CD4-positive, alpha-beta T cell treated with Interleukin-15 for 1 hour (primary cell): Measurements from ENCODE around the gene TSEN54.
A peak's percentile ranks its signal among the peaks of the same experiment; 100 is the strongest.

Experiments used
- DNase-seq: peaks from one replicate; pipeline ENCODE4 v3.0.0-alpha.2; 2020

TSEN54 gene

DNA sequence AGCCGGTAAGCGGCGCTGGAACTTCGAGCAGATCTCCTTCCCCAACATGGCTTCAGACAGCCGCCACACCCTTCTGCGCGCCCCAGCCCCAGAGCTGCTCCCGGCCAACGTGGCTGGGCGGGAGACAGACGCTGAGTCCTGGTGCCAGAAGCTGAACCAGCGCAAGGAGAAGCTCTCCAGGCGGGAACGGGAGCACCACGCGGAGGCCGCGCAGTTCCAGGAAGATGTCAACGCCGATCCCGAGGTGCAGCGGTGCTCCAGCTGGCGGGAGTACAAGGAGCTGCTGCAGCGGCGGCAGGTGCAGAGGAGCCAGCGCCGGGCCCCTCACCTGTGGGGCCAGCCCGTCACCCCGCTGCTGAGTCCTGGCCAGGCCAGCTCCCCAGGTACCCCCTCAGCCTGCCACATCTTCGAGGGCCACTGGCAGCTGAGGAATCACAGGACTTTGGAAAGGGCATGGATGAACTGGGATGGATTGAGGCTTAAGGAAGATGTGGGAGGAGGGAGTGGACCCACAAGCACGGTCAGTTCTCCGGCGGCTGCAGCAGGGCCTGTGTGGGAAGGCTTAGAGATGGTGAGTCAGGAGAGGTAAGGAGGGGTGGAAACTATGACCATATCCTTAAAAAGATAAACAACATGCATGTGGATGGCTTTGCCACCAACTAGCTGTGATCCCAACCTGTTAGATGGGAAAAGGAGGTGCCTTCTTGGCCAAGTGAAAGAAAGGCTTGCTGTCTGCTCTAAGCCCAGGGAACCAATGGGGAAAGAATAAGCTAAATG, 5.8 kb downstream of the TSEN54 start:
- no peak for DNase-seq

DNA sequence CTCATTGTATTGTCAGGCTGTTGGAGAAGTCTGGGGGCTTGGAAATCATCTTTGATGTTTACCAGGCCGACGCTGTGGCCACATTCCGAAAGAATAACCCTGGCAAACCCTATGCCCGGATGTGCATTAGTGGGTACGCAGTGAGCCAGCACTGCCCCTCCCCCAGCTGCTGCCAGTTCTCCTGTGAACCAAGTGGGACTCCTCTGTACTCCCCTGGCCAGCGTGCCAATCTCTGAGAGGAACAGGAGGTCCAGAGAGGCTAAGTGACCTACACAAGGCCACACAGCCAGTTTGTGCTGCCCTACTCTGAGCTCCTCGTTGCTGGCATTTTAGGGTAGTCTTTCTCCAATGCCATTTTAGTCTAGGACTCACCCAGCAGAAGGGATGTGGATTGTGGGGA, 7.3 kb downstream of the TSEN54 start:
- no peak for DNase-seq

DNA sequence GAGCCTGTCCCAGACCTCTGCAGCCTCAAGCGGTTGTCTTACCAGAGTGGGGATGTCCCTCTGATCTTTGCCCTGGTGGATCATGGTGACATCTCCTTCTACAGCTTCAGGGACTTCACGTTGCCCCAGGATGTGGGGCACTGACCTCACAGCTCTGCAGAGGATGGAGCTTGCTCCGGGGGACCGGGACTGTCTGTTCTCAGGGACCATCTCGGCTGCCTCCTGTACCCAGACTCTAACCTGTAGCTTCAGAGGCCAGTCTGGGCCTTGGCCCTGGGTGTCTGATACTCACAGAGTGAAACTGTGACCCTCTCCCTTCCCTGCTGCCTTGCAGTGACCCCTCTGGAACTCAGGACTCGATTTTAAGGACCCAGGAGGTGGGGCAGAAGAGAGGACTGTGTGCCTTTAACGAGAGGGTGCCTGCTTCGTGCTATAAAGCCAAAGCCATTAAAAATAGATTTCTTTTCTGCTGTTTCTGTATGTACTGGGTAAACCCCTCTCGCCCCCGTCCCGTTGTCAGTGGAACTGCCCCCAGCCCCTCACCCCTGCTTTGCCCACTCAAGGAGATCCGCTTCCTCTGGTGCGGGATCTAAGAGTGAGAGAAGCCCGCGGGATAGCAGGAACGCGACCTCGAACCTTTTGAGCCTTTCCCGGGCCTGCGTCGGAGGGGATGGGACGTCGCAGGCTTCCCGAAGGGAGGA, 8.1 kb downstream of the TSEN54 start:
- DNase-seq: no peak

DNA sequence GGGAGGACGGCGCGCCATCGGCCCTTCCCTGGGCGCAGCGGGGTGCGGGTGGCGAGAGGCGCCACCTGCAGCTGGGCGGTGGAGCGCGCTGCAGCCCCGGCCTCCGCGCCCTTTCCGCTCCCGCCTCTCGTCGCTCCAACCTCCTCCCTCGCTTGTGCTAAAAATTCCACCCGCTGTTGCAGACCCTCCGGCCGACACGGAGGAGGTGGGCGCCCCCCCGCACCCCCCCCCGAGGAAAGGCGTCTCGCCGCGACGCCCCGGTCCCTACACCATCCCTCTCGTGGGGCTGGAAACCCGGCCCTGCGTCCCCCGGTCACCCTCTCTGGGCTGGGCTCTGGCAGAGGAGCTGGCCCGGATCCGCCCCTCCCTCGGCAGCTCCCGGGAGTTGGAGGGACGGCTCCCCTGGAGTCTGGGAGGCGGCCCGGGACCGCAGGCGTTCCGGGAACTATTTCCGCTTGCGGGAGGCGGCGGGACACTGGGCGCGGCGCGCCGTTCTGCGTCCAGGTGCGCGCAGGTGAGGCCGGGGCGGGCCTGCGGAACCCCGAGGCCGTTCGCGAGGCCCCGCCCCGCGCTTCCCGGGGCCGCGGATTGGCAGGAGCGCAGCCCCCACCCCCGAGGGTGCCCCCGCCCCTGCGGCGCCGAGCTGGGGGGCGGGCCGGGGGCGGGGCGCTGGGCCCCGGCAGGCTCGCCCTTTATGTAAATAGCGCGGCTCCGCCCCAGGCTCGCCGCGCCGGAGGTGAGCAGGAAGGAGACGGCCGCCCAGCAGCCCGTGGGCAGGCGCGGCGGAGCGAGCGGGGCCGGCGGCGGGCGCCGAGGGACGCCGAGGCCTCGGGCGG, 8.9 kb downstream of the TSEN54 start, which contains the start of gene LLGL2:
Gene LLGL2, plus strand, starts transcription at position 728 of the 836 bp plus-strand sequence. CDS start 17,730 bp downstream, outside the sequence.
- peak; percentile 89 for DNase-seq

DNA sequence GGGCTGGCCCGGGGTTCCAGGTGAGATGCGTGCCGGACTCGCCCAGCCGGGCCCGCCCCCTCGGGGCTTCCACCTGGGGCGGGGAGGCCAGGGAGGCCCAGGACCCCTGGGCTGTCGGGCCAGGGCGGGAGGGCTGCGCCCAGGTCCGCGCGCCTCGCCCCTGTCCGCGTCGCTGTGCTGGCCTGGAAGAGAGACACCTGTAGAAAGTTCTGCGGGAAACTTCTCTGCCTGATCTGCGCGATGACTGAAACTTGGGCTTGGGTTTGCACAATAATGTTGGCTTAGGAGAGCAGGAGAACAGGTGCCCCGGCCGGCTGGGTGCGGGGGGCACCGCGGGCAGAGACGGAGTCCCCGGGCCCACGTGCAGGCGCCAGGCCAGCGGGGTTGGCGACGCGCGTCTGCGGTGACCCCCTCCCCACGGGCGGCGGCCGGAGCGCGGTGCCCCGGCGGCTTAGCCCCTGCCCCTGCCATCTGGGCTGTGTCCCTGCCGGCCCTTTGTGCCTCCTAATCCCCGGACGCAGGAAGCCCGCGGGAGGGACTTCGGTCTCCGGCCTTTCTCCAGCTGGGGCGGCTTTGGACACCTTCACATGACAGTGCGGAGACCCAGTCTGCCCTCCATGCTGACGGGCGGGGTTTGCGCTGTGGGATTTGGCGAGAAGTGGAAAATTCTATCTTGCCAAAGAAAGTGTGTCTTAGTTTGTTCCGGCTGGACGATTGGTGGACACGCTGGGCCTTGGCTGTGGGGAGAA, 9.7 kb downstream of the TSEN54 start:
- no peak for DNase-seq

DNA sequence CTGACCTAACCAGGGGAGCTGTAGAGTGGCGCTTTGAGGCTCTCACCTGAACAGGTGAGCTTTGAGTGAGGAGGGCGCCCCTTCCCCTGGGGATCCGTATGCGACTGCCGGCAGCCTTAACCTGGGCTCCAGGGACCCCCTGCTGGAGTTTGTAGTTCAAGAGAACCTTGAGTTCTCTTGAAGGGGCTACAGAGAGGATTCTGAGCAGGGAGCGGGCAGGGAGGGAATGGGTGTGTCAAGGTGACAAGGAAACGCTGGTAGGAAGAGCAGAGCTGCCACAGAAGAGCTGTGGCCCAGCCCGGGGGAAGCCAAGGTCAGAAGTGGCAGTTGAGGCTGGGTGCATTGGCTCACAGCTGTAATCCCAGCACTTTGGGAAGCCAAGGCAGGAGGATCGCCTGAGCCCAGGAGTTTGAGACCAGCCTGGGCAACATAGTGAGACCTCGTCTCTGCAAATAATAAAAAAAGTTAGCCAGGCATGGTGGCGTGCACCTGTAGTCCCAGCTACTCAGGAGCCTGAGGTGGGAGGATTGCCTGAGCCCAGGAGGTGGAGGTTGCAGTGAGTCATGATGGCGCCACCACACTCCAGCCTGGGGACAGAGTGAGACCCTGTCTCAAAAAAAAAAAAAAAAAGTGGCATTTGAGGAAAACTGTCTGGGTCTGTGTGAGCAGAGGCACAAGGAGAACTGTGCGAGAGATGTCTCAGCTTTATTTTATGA, 10.4 kb downstream of the TSEN54 start:
- DNase-seq: no peak

DNA sequence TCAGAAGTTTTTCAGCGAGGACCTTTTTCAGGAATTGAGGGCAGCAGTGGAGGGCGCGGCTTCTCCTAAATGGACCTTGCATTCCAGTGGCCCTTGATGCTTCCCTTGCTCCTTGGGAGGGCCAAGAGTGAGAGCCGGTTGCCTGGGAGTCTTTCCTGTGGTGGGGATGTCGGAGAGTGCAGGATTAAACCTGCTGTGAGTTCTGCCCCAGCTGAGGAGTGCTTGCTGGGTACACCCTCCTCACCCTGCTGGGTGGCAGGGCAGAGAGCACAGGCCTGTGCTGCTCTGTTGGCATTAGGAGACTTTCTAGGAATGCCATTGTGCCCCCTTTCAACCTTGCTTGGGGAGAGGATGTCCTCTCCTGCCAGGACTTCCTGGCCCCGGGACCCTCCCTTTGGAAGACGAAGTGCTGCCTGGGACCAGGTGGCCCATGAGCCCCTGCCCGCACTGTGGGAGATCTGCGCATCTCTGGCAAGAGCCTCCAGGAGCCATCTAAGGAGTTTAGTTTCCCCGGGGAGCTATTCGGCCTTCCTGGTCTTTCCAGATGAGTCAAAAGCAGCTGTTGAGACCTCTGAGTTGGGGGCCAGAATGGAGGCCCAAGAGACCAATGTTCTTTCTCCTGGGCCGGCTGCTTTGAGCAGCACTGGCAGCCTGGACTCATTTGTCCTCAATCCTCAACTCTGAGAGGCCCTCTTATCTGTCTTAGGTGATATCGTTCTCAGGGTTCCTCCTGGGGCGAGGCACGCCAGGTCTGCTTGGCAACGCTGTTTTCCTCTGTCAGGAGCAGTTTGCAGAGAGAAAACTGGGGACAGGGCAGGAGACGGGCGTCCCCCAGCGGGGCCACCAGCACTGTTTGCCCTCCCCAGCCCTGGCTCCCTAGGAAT, 14.8 kb downstream of the TSEN54 start:
- no peak for DNase-seq

DNA sequence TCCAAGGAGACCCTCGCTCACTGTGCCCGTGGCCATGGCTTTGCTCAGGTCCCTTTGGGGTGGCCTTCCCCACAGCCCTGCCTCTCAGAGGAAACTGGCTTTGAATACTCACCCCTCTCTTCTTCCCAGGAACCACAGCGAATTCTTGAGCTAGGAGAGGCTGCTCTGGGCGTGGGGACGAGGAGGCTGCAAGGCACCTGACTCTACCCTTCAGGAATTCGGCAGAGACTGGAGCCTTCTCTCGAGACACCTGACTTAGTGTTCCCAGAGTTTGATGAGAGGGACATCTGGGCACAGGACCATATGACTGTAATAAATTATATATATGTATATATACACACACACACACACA, 15.4 kb downstream of the TSEN54 start:
- DNase-seq: no peak

DNA sequence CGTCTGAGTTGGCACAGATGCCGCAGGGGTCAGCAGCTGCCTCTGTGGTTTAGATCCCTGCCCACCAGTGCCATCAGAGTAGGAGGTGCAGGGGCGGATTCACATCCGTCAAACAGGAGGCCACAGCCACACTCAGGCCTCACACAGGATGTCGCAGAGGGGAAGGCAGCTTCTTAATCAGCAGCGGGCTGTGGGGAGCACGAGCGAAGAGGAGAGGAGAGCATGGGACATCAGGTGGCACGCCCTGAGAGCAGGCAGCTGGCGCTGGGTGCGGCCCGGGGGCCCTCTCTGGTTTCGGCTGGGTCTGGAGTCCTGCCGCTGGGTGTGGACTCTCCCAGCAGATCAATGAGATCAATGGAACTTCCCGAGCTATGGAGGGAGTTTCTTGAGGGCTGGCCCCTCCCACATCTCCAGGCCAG, 18.8 kb downstream of the TSEN54 start:
- peak; percentile 65 for DNase-seq

DNA sequence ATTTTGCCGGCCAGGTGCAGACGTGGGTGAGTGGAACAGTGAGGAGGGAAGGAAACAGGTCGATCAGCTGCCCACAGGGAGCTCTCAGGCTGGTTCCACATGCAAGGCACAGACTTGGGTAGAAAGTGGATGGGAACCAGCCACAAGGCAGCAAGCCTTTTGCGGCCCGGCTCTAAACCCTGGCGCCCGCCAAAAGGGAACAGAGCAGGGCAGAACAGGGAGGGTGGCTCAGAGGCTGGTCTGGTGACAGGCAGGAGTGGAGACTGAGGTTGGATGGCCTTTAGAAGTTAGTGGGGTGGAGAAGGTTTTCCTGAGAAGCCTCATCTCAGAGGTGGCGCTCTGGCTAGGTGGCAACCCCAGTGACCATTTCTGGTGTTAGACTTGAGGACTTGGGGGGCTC, 19.5 kb downstream of the TSEN54 start:
- DNase-seq: no peak

DNA sequence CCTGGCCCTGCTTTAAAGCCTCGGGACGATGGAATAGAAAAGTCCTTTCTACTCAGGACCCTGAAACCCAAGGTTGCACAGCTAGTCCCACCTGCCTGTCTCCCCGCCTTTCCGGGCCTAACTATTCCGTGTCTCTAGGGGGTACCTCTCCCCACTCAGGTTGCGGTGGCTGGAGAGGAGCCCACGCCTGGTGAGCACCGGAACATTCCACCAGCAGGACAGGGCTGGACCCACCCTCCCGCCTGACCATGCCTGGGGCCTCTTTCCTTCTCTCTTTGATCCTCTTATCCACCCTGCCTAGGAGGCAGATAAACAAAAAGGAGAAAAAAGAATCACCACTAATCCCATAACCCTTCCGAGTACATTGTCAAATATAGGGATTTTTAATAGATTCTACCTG, 20.0 kb downstream of the TSEN54 start:
- DNase-seq: no peak

DNA sequence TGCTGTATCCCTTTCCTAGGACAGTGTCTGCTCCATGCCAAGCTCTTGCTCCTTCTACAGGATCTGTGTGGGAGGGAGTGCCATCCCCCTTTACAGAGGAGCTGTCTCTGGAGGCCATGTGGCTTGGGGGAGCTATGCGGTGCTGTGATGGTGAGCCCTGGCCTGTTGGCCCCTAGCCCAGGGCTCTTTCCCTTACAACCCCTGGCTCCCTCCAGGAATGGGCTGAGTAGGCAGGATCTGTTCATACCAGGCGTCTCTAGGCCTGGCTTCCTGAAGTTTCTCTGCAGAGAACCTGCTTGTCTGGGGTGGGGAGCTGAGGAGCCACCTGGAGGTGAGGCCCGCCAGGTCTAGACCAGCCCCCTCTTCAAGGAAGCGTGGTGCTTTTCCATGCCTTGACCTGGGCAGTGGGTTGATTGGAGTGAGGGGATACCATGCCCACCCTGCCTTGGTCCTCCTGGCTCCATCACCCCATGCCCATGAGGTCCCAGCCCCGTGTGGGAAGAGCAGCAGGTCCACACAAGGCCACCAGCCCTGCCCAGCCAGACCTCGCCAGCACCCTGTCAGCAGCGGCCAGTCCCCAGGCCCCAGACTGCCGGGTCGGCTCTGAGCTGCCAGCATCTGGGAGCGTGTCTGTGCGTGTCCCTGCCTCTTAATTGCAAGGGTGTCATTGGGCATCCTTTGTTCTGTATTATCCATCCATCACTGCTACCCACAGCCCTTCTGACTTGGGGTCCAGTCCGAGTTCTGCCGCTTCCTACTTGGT, 23.8 kb downstream of the TSEN54 start:
- DNase-seq: no peak

DNA sequence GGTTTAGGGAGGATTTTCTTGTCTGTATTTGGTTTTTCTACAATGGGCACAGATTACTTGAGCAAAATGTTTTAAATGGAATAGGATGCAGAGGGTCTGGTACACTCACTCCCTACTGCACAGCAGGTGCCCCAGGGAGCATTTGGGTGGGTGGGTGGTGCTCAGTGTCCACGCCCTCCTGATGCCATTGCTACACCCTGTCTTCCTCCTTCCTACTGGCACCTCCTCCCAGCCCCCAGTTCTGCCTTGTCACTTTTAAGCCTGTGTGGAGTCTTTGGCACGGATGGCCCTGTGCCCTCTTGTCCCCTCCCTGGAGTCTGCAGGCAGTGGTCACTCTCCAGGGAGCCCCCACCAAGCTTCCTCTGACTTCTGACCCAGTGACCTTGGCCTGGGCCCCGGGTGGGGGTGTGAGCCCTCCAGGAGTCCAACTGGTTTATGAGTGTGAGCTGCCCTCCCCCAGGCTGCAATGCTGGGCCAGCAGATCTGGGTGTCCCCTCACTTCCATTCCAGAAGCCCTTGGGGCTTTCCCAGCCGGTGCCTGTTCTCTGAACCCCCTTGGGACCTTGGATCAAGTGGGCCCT, 24.7 kb downstream of the TSEN54 start:
- DNase-seq: no peak

DNA sequence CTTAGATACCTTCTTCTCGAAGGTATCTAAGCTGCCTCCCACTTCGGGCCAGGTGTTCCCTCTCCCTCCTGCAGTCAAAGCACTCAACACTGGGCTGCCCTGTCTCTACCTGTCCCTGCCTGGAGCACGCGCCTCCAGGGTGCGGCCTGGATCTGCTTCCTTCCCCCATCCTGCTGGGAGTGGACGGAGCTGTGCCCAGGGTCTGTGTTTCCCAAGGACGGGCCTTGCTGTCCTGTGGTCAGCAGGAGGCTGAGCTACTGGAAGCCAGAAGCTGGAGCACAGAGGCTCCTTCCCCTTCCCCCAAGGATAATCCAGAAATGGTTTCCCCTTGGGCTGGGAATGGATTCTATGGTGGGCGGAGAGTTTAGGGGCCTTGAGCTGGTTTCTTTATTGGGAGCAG, 25.9 kb downstream of the TSEN54 start:
- DNase-seq: no peak

DNA sequence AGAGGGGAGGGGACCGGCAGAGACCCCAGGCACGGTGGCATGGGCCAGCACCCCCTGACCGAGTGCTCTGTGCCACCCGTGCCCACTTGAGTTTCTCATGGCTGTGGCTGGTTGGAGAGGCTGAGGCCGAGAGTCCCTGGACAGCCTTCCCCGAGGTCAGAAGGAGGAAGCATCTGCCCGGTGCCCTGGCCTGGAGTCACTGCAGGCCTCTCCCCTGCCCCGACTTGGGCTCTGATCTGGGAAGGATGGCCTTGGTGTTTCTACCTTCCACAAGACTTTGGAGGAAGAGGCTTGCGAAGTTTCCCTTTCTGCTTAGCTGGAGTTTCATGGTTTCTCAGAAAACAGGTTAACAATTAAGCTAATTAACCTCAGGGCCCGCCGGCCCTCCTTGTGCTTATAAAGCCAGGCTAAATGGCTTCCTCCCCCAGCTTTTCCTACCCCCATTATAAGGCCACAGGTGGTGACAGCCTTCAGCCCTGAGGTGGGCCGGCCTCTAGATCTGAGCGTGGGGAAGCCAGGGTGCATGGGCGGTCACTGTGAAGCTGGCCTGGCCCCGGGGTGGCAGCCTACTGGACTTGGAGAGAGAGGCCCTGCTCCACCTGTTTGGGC, 26.5 kb downstream of the TSEN54 start:
- no peak for DNase-seq

DNA sequence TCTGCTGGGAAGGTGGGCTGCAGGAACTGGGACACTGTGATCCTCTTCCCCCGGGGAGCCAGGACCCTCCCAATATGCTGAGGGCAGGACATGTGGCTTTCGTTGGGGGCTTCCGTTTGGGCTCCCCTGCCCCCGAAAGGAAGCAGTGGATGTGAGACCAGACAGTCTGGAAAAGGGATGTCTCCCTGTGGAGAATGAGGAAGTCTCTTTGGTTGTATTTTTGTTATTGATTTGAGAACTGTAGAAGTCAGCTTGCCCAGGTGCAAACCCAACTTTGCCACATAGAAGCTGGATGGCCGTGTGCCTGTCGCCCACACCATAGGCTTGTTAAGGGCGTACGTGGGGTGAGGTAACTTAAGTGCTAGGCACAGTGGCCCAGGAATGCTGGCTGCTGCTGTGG, 27.9 kb downstream of the TSEN54 start:
- no peak for DNase-seq

DNA sequence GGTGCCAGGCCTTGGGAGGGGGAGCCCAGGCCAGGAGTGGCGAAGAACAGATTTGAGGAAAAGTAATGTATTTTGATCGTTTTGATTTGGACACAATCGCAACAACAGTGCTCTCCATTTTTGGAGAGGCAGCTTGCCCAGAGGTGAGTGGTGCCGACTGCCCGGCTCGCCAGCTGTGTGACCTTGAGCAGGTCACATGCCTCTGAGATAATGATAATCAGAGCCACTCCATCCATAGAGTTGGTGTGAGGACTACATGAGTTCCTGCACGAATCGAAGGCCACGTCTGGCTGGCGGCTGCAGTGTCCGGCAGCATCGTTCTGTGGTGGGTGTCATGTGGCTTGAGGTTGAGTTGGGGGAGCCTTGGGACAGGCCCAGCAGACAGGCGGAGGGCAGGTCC, 29.9 kb downstream of the TSEN54 start:
- no peak for DNase-seq

DNA sequence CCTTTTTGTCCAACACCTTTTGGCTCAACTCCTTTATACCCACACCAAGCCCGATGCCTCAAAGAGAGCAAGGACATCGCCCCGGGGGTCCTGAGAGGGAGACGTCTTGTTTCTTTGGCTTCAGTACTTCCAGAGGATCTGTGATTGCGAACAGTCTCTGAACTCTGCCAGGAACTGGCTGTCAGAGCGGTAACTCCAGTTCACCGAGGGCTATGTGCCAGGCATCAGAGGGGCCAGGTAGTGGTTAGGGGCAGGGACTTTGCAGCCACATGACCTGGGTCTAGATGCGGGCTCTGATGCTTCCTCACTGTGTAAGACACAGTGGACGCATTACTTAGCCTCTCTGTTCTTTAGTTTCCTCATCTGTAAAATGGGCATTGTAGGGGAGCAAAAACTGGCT, 30.8 kb downstream of the TSEN54 start:
- no peak for DNase-seq

DNA sequence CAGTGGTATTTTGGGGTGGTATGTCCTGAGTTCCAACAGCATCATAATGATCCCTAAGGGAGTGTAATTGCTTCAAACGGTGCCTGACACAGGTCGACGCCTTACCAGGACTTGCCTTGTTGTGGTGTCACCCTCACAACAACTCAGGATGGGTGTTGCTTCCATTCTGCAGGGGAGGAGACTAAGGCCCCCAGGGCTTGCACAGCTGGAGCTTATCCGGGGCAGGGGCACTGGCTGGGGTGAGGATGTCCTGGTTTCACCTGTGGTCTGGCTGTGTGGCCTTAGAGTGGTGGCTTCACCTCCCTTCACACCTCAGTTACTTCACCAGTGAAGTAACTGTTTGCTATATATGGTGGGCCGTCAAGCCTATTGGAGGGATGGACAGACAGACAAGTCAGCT, 32.5 kb downstream of the TSEN54 start:
- DNase-seq: no peak
